IPS-NIHi7 (cell line): ENCODE data around the gene CCDC197.

Experiments
- DNase-seq: peaks from one replicate; pipeline ENCODE4 v3.0.0; 2012; ENCODE audit warnings: mixed read lengths; ENCODE audit errors: extremely low spot score

Gene CCDC197

DNA sequence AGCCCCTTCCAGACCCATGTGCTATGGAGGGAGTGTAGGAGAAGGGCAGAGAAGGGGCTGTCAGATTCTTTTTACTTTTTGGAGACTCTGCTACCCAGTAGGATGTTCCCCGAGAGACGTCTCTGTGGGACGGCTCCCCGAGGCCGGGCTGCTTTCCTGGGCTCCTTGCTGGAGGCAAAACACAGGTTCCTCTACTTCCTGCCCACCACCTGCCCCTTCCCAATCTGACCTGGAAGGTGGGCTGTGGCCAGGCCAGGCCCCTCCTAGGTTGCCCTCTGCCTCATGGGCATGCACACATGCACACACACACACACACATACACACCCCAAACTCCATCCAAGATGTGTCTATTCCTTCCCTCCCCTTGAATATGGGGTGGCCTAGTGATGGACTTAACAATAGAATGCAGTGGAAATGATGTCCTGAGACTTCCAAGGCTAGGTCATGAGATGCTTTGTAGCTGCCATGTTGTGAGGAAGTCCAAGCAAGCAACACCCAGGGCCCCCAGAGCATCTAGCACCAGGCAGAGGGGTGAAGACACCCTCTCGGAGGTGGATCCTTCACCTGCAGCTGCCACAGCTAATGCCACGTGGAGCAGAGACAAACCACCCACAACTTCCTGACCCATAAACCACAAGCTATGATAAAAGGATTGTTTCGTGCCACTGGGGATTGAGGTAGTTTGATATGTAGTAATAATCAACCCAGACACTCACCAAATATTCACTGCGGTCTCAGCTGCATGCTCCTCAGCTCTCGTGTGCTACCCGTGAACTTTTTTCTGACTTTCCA is 19.1 kb upstream of the CCDC197 start:
- no peak for DNase-seq

DNA sequence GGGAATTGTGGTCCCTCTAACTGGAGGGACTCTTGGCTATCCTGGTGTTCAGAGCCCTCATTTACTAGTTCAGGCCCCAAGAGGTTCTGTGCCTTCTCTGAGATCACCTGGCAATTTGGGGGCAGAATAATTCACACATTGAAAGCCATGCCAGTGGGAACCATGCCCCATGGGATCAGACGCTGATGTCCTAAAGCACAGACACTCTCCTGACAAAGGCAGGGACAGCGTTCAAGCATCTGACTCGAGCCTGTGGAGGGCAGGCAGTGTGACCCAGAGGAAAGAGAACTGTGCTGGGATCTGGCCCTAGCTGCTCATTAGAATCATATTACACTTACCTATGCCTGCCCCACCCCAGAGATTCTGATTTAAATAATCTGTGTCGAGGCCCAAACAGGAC is 18.4 kb upstream of the CCDC197 start:
- DNase-seq, result no peak

DNA sequence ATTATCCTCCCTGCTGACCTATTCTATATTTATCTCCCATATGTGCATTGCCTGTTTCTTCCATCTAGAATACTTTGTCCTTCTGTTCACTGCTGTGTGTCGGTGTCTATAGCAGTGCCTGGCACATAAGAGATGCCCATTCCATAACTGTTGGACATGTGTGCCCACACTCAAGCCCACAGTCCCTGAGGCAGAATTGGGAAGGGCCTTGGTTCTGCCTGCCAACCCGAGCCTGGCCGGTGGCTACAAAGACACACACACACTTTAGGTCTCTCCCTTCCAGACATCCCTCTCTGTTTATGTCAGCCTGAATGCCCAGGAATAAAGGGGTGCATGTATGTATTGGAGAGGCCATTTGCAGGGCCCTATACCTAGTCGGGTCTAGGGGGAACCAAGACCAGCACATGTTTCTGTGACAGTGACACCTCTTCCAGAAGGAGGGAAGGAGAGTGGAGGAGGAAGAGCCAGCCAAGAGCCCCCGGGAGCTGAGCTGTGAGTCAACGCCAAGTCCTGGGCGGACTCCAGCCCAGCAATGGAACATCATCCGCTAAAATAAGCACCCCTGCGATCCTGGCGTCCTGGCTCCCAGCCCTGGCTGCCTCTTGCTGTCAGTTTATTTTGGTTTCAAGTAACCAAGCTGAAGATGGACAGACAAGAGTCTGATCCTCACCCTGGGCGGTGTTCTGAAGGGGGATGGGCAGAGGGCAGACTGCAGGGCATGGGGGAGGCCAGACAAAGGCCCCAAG is 16.5 kb upstream of the CCDC197 start:
- DNase-seq, result no peak

DNA sequence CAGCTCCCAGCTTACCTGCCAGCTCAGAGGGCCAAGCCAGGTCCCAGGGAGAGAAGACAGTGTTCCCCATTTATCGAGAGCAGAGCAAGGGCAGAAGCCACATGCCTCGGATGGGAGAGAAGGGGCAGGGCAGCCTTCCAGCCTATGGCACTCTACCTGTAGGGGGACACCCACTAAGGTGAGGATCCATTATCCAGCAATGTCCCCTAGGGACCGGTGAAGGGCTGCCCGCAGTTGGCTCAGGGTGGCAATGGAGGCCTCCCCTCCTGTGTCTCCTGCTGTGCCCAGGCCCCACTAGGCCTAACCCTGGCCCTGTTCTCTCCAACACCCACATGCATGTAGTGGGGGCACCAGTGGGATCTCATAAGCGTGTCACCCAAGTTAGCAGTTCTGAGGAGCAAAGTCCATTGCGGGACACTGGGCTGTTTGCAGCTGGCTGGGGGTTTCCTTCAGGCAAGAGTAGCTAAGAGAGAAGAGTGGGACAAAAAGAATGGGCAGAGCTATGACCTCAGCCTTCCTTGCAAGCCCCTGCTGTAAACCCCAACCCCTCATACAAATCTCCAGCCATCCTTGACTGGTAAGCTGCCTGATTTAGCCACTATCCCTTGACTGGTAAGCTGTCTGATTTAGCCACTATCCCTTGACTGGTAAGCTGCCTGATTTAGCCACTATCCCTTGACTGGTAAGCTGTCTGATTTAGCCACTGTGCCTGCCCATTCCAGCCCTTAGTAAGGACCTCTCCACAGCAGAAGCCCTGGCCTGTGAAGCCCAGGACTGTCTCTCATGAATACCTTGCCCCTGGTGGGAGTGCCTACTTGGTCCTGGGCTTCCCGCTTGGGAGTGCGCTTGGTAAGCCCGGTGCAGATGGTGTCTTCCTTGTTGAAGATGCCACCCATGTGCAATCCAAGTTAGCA is 15.5 kb upstream of the CCDC197 start:
- peak; percentile 38 for DNase-seq

DNA sequence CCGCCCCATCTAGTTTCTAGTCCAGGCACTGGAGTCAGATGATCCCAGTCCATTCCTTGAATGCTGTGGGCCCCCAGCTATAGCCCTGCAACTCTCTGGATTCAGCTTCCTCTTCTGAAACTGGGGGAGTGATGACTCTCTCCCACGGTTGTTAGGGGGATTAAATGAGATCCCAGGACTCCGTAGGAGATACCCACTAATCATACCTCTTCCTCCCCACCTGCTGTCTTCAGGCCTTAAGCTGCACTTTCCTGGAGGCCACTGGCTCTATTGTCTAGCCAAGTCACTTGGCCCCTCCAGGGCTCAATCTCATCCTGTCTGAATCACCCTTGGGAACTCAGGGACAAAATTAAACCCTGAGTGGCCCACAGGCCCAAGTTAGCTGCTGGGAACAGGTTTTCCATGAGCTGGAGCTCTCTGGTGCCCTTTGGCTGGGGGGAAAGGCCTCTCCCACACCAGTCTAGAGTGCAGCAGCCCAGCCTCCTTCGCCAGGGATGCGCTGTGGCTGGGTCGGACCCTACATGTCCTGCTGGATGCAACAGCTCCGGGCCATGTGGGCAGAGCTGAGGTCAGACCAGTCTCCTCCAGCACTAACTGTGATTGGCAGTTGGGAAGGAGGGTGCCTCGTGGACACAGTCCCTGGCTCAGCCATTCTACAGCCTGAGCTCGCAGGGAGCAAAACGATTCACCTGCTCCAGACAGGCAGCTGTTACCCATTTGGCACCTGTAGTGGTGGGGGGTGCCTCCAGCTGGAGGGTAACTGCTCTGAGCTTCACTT is 14.7 kb upstream of the CCDC197 start:
- no peak for DNase-seq

DNA sequence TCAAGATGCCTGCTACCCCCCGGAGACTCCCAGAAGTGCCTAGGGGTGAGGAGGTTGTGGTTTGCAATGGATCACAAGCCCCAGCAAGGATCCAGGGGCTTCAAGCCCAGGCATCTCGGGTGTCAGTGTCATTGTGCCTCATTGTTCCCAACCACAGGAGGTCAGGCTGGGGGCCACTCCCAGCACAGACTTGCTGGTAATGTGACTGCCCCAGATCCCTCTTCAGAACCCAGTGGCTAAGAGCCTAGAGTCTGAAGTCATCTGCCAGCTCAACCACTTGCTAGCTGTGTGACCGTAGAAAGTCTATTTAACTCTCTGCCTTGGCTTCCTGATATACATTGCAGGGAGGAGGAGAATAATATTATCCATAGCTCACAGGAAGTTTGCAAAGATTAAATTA is 13.0 kb upstream of the CCDC197 start:
- peak; percentile 43 for DNase-seq

DNA sequence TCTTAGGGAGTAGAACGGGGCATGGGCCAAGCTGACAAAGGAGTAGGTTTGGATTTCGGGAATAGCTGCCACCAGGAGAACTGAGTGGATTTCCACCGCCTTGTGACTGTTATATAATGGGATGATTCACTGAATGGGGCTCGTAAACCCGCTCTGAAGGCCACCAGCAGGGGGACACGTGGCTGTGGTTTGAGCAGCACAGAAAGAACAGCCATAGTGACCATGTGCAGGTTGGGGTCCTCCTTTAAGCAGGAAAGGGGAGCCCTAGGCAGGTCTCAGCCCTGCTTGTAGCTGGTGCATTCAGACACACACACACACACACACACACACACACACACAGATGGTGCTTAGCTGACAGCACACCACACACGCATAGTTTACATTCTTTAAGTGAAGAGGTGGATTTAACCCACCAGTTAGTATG is 12.1 kb upstream of the CCDC197 start:
- peak; percentile 70 for DNase-seq

DNA sequence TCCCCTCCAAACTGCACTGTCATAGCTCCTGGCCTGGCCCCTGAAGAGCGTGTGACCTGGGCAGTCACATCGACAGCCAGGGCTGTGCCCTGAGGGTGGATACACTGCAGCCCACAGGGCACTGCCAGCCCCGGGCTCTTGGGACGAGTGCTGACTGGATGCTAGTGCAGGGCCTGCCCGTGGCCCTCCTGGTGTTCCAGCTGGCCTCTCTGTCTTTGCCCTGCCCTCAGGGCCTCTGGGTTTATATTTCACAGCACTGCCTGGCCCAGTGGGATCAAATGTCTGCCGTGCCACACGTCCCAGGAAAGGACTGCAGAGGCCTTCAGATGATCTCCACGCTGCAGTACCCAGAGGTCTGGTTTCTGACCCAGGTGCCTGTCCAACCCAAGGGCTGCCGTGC is 10.1 kb upstream of the CCDC197 start:
- no peak for DNase-seq

DNA sequence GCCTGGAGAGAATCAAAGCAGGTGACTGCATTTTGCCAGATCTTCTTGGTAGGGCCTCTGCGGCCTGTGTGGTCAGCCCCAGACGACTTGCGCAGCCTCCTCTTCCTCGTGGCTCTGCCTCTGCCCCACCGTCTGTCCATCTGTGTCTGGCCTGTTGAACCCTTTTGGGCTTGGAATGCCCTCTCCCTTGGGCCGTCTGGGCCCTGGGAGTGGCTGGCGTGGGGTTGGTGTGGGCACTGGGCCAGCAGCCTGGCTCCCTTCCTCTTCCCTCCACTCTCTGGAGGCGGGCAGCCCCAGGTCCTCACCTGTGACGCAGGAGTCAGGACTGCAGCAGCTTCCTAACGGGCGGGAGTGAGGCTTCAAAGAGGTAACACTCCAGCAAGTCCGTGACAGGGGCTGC is 9.7 kb upstream of the CCDC197 start:
- peak; percentile 32 for DNase-seq

DNA sequence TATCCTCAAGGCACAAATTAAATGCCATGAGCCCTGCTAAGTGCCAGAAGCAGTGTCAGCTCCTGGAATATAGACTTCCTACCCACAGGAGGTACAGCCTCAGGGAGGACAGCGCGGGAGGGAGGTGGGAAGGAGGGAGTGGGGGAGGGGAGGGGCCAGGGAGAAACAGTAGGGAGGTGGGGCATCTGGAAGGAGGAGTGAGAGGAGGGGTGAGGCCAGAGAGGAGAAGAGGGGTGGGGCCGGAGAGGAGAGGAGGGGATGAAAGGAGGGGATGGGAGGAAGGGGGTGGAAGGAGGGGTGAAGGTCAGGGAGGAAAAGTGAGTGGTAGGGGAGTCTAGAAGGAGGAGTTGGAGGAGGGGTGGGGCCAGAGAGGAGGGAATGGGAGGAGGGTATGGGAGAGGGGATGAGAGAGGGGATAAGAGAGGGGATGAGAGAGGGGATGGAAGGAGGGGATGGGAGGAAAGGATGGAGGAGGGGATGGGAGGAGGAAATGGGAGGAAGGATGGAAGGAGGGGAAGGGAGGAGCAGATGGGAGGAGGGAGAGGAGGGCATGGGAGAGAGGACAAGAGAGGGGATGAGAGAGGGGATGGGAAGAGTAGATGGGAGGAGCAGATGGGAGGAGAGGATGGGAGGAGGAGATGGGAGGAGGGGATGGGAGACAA is 9.2 kb upstream of the CCDC197 start:
- peak; percentile 39 for DNase-seq

DNA sequence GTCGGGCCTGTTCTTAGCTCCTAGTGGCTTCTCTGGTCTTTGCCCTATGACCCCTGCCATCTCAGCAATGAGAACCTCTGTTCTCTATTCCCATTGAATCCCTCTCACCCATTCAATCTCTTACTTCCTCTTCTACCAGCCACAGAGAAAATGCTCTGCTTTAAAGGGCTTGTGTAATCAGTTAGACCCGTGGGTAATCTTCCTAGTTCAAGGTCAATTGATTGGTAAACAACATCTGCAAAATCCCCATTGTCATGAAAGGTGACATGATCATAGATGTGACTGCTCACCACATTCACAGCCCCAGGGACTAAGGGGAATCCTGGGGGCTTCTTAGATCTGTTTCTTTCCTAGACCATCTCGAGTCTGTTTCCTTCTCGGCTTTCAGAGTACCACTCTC is 7.2 kb upstream of the CCDC197 start:
- DNase-seq, result no peak

DNA sequence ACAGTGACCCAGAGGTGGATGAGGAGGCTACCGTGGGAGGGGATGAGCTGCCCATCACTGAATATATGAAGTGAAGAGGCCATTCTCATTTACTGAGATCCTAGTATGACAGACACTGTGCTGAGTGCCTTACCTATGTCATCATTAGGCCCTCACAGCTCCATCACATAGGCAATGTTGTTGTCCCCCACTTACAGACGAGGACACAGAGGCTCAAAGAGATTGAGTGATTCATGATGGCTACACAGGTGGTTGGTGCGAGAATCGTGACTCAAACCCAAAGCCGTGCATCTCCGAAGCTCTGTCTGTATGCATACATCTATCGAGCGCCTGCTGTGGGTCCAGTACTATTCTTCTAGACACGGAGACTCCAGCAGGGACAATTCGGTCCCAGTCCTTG is 5.9 kb upstream of the CCDC197 start:
- DNase-seq, result no peak

DNA sequence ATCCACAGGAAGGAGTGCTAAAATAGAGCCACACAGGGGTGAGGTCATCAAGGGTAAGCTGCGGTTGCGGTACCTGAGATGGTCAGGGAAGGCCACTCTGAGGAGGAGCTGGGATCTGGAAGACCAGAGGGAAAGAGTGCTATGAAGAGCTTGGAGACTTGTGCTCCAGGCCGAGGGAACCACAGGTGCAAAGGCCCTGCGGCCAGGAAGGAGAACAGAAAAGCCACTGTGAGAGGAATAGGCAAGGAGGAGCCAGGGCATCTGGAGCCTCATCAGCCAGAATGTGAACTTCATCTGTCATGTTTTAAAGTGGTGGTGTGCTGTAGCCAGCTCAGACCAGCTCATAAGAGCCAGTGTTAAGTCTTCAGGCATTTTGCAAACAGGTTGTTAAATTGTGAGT is 5.5 kb upstream of the CCDC197 start:
- no peak for DNase-seq

DNA sequence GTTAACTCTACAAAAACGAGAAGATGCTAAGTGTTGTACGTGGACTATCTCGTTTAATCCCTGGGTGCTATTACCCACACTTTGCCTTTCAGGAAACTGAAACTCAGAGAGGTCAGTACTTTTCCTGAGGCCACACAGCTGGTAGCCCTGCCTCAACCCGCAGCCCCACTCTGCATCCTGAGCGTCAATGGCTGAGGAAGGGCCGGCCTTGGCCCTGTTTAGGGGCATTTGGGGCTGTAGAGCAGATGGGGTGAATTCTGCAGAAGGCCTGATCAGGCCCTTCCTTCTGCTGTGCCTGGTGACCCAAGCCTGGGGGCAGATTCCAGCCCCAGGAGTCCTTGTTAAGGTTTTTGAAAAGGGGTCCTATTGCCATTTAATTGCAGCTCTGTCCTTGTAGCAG is 3.7 kb upstream of the CCDC197 start:
- no peak for DNase-seq

DNA sequence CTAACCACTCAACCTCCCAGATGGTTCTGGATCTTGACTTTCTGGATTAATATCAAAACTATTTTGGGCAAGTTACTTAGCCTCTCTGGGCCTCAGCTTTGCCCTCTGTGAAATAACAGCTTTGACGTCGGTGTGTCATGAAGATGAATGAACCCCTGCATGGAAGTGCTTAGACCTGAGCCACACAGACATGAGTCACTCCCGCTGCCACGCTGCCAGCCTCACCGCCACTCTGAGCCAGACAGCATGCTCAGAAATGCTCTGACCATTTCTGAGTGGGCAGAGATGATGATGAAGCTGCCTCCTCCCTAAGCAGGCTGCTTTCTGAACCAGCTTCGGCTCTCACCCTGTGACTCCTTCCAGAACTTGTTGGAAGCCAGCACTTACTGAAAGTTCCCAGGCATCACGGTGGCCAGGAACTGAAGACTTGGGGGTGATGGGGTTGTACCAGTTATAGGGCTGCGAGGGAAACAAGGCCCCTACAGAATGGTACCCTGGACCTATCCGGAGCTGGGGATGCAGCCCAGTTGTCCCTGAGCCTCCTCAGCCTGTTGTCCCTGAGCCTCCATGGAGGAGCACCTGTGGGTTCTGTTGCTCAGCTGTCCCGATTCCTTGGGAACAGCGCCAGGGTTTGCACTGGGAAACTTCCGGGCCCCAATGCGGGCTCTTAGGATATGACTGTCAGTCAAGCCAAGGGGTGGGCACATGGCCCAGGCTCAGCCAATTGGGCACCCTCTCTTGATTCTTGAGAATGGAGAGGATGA is 2.0 kb upstream of the CCDC197 start:
- DNase-seq, result peak; percentile 45

DNA sequence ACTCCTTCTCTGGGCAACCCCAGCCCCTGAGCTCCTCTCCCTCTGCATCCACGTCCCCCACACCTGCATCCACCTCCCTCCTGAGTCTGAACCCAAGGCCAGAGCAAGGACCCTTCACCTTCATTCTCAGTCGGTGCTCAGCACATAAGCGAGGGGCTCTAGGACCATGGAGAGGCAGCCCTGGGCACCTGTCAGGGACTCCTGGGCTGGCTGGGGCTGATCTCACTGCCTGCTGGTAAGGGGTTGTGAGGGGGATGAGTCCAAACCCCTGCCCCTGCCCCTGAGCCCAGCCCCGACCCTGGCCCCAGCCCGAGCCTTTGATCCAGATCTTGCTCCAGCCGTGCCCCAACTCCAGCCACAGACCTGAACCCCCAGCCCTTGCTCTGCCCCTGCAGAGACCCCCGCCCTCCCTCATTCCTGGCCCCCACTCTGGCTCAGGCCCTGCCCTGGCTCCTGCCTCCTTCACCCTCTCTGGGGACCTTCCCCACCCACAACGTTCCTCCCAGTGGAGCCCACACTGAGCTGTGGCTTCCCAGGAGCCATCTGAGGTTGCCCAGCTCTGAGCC is 888 bp upstream of the CCDC197 start:
- DNase-seq, result peak; percentile 31

DNA sequence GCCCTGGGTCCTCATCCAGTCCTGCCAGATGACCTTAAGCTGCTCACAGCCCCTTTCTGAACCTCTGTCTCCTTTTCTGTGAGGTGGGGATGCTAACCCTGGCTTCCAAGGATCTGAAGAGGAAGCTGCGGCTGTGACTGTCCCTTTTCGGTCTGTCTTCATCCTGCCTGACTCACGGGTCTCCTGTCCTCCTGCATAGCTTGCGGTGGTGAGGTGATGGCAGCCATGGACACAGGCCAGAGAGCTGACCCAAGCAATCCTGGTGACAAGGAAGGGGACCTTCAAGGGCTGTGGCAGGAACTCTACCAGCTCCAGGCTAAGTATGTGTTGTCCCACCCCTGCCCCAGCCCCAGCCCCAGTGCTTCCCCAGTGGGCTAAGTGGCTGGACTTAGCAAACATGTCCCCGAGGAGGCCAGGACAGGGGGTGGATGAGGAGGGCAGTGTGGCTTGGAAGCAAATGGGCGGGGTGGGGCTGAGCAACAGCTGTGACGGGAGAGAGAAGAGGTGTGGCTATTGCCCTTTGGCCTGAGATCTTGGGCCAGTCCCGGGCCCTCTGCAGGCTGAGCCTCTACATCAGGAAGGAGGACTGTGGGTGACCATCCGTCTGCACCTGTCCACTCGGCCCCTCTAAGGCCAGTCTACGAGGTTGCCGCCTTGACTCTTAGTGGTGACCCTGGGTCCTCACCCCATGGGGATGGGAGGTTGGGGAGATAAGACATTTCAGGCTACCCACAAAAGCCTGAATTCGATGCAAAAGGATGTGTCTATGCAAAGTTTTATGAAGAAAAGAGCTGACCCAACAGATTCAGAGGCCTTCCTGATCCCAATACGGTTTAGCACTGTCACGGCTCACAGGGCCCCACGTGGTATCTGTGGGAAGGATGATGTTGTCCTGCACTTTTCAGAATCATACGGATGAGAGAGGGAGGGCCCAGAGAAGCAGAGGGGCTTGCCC is 1.1 kb downstream of the CCDC197 start:
- no peak for DNase-seq

DNA sequence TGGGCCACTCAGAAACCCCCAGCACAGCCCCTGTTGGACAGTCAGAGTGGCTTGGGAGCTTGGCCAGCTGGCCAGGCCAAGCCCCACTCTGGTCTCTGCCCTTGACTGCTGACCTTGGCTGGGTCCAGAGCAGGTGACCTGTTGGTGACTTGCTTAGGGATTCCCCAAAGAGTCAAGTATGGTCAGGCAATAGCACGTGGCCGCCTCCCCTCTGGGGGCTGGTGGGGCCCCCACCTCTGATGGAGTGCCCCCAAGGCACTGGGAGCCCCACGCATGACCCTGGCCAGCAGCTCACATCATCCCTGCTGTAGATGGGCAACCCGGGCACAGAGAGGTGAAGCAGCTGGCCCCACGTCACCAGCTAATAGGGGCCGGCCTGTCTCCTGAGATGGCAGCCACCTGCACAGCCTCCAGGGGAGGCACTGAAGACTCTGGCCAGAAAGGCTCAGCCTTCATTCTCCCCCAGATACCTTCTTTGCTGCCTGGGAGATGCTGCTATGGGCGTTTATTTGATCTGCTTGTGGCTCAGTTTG is 1.8 kb downstream of the CCDC197 start:
- no peak for DNase-seq
